ENCODE results near the gene ATAD3C. TPM values are rescaled to one million over a fixed set of nuclear protein-coding genes. Genes with fewer than 3 reads are reported as not detected.

The ATAD3C gene
- total and polyA plus RNA-seq, 10 of the 15 experiments (the other 5 are each of a cell fraction or from before 2014, with no cell fraction given), result 0.03 to 3.1 (median 0.86) TPM

DNA sequence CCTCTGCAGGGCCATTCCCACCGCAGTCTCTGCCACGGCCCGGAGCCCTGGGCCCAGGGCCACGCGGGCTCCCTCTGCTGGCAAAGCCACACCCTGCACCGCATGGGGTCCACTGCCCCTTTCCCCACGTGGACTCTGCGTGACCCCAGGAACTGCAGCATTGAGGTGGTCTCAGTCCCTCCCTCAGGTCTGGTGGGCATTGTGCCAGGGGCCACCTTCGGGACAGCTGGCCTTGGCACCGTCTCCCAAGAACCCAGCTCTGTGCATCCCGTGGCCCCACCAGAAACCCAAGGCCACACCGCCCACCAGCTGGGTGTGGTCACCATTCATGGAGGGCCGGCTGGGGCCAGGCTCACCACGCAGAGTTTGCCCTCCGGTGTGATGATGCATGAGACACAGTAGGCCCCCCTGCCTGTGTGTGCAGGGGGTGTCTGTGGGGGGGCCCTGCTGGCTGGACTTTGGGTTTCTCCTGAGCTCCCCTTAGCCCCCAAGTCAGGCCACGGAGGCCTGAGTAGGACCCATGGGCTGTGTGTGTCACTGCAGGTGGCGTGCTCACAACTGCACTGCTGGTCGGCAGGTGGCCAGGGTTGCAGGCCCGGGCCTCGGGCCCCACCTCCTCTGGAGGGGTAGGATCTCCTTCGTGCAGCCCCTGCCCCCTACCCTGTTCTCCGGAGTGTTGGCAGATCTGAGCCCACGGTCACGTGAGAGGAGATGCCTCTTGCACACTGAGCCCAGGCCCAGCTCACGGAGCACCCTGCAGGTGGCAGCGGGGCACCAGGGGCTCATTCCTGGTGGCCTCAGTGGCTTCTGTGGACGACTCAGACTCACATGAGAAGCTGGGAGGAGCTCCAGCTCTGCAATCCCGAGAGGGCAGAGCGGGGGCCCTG is 8.2 kb upstream of the ATAD3C start (continued):
- TF ChIP-seq, protein P1, sequence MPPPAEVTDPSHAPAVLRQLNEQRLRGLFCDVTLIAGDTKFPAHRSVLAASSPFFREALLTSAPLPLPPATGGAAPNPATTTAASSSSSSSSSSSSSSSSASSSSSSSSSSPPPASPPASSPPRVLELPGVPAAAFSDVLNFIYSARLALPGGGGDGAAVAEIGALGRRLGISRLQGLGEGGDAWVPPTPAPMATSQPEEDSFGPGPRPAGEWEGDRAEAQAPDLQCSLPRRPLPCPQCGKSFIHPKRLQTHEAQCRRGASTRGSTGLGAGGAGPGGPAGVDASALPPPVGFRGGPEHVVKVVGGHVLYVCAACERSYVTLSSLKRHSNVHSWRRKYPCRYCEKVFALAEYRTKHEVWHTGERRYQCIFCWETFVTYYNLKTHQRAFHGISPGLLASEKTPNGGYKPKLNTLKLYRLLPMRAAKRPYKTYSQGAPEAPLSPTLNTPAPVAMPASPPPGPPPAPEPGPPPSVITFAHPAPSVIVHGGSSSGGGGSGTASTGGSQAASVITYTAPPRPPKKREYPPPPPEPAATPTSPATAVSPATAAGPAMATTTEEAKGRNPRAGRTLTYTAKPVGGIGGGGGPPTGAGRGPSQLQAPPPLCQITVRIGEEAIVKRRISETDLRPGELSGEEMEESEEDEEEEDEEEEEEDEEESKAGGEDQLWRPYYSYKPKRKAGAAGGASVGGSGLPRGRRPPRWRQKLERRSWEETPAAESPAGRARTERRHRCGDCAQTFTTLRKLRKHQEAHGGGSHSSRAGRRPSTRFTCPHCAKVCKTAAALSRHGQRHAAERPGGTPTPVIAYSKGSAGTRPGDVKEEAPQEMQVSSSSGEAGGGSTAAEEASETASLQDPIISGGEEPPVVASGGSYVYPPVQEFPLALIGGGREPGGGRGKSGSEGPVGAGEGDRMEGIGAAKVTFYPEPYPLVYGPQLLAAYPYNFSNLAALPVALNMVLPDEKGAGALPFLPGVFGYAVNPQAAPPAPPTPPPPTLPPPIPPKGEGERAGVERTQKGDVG (CRISPR knock-in tag; IDR thresholded peaks at IDR 0.05), result no peak
- TF ChIP-seq HDAC2 (IDR thresholded peaks at IDR 0.05) (no peak), SIX5 (IDR thresholded peaks at IDR 0.05; ENCODE audit: low read depth, low read length, severe bottlenecking) (no peak), BCL11A (IDR thresholded peaks at IDR 0.05; ENCODE audit: low read depth, low read length) (no peak), DPF2 (IDR thresholded peaks at IDR 0.05) (no peak), BHLHE40 (IDR thresholded peaks at IDR 0.05; ENCODE audit: borderline replicate concordance in 1 of 2, low read depth in 2 of 2, low read length in 1 of 2) (peak in 1 of 2 experiments; percentile 81; a peak in 2 of 4 replicates), CHD2 (IDR thresholded peaks at IDR 0.05; ENCODE audit: borderline replicate concordance, low read depth, low read length) (0 out of 2 replicates have a peak, but pooled peaks have one; percentile 21), HDAC6 (IDR thresholded peaks at IDR 0.05; ENCODE audit: unreplicated experiment) (no peak), PML (IDR thresholded peaks at IDR 0.05; ENCODE audit: low read length) (no peak), SMC3 (IDR thresholded peaks at IDR 0.05; ENCODE audit: borderline replicate concordance, low read length) (peak; percentile 73; the same call in 1 of the 2 replicates), NR2C1 (IDR thresholded peaks at IDR 0.05) (no peak), SMARCA5 (IDR thresholded peaks at IDR 0.05) (no peak), SREBF1 (IDR thresholded peaks at IDR 0.05; ENCODE audit: low read length) (no peak), JUNB (IDR thresholded peaks at IDR 0.05) (no peak), POU2F2 (IDR thresholded peaks at IDR 0.05; ENCODE audit: borderline replicate concordance, low read depth, low read length) (no peak), MTA2 (IDR thresholded peaks at IDR 0.05; ENCODE audit: low read depth) (no peak), CHD4 (IDR thresholded peaks at IDR 0.05) (no peak), NBN (IDR thresholded peaks at IDR 0.05) (no peak)
- TF ChIP-seq, protein P2, sequence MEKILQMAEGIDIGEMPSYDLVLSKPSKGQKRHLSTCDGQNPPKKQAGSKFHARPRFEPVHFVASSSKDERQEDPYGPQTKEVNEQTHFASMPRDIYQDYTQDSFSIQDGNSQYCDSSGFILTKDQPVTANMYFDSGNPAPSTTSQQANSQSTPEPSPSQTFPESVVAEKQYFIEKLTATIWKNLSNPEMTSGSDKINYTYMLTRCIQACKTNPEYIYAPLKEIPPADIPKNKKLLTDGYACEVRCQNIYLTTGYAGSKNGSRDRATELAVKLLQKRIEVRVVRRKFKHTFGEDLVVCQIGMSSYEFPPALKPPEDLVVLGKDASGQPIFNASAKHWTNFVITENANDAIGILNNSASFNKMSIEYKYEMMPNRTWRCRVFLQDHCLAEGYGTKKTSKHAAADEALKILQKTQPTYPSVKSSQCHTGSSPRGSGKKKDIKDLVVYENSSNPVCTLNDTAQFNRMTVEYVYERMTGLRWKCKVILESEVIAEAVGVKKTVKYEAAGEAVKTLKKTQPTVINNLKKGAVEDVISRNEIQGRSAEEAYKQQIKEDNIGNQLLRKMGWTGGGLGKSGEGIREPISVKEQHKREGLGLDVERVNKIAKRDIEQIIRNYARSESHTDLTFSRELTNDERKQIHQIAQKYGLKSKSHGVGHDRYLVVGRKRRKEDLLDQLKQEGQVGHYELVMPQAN (conservative IDR thresholded peaks at IDR 0.05), result 0 out of 2 replicates have a peak, but pooled peaks have one; percentile 45
- TF ChIP-seq, protein P3, sequence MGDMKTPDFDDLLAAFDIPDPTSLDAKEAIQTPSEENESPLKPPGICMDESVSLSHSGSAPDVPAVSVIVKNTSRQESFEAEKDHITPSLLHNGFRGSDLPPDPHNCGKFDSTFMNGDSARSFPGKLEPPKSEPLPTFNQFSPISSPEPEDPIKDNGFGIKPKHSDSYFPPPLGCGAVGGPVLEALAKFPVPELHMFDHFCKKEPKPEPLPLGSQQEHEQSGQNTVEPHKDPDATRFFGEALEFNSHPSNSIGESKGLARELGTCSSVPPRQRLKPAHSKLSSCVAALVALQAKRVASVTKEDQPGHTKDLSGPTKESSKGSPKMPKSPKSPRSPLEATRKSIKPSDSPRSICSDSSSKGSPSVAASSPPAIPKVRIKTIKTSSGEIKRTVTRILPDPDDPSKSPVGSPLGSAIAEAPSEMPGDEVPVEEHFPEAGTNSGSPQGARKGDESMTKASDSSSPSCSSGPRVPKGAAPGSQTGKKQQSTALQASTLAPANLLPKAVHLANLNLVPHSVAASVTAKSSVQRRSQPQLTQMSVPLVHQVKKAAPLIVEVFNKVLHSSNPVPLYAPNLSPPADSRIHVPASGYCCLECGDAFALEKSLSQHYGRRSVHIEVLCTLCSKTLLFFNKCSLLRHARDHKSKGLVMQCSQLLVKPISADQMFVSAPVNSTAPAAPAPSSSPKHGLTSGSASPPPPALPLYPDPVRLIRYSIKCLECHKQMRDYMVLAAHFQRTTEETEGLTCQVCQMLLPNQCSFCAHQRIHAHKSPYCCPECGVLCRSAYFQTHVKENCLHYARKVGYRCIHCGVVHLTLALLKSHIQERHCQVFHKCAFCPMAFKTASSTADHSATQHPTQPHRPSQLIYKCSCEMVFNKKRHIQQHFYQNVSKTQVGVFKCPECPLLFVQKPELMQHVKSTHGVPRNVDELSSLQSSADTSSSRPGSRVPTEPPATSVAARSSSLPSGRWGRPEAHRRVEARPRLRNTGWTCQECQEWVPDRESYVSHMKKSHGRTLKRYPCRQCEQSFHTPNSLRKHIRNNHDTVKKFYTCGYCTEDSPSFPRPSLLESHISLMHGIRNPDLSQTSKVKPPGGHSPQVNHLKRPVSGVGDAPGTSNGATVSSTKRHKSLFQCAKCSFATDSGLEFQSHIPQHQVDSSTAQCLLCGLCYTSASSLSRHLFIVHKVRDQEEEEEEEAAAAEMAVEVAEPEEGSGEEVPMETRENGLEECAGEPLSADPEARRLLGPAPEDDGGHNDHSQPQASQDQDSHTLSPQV (IDR thresholded peaks at IDR 0.05), result no peak
- TF ChIP-seq, protein P4, sequence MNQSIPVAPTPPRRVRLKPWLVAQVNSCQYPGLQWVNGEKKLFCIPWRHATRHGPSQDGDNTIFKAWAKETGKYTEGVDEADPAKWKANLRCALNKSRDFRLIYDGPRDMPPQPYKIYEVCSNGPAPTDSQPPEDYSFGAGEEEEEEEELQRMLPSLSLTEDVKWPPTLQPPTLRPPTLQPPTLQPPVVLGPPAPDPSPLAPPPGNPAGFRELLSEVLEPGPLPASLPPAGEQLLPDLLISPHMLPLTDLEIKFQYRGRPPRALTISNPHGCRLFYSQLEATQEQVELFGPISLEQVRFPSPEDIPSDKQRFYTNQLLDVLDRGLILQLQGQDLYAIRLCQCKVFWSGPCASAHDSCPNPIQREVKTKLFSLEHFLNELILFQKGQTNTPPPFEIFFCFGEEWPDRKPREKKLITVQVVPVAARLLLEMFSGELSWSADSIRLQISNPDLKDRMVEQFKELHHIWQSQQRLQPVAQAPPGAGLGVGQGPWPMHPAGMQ (IDR thresholded peaks at IDR 0.05; ENCODE audit: borderline replicate concordance), result no peak

All from GM12878 (cell line).